Nephron progenitor cell (in vitro differentiated cells): ENCODE data around the gene GABRD.

Experiments
- DNase-seq: peaks from one replicate; pipeline ENCODE4 v3.0.0; 2021
- H3K27ac Mint-ChIP-seq: 2 replicates; pipeline ENCODE4 v1.8.0; 2021; ENCODE audit warnings: mild to moderate bottlenecking, moderate library complexity, mixed read lengths
- H3K27me3 Mint-ChIP-seq: 2 replicates; pipeline ENCODE4 v1.8.0; 2021; ENCODE audit warnings: mild to moderate bottlenecking, low read depth, mixed read lengths; ENCODE audit not compliant: poor library complexity
- H3K36me3 Mint-ChIP-seq: 2 replicates; pipeline ENCODE4 v1.8.0; 2021; ENCODE audit warnings: low read depth, mixed read lengths
- H3K4me1 Mint-ChIP-seq: 2 replicates; pipeline ENCODE4 v1.8.0; 2021; ENCODE audit warnings: mixed read lengths
- H3K4me3 Mint-ChIP-seq: 2 replicates; pipeline ENCODE4 v1.8.0; 2021; ENCODE audit warnings: mild to moderate bottlenecking, moderate library complexity, mixed read lengths
- H3K9me3 Mint-ChIP-seq: 2 replicates; pipeline ENCODE4 v1.8.0; 2021; ENCODE audit warnings: mild to moderate bottlenecking, moderate library complexity, mixed read lengths
- TF ChIP-seq, protein P1 (sequence below): fragments of 200-600 bp; sonication (generic); IDR thresholded peaks from 2 replicates; pipeline ENCODE4 v1.5.0; 2021; ENCODE audit warnings: antibody characterized with exemption

The GABRD gene

DNA sequence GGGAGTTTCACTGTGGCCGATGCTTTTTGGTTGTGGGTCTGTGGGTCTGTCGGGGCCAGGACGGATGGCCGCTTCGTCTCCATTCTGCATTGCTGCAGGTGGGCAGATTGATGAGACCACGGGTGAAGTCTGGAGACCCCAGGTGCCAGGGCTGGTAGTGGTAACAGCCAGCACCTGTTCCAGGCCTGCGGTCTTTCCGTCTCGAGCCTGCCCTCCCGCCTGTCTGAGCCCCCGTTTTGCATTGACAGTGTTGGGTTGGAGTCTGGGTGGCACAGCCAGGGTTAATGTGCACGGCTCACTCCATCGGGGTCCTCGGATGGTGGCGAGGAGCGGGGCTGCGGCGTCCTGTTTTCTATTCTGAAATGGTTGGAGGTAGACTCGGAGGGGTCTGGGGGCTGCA, 55.3 kb downstream of the GABRD start:
- peak overlapping the region; percentile 68 for H3K27ac Mint-ChIP-seq
- peak overlapping the region; percentile 44 for H3K4me3 Mint-ChIP-seq
- H3K36me3 Mint-ChIP-seq: peaks cover 28% of the 10 kb centered on the region
- H3K4me1 Mint-ChIP-seq: peaks cover 47% of the 10 kb centered on the region
- H3K9me3 Mint-ChIP-seq: peaks cover 28% of the 10 kb centered on the region
- no peaks in the 10 kb centered on the region for H3K27me3 Mint-ChIP-seq
- no peak for DNase-seq
- TF ChIP-seq, protein P1, sequence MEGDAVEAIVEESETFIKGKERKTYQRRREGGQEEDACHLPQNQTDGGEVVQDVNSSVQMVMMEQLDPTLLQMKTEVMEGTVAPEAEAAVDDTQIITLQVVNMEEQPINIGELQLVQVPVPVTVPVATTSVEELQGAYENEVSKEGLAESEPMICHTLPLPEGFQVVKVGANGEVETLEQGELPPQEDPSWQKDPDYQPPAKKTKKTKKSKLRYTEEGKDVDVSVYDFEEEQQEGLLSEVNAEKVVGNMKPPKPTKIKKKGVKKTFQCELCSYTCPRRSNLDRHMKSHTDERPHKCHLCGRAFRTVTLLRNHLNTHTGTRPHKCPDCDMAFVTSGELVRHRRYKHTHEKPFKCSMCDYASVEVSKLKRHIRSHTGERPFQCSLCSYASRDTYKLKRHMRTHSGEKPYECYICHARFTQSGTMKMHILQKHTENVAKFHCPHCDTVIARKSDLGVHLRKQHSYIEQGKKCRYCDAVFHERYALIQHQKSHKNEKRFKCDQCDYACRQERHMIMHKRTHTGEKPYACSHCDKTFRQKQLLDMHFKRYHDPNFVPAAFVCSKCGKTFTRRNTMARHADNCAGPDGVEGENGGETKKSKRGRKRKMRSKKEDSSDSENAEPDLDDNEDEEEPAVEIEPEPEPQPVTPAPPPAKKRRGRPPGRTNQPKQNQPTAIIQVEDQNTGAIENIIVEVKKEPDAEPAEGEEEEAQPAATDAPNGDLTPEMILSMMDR: no peak

DNA sequence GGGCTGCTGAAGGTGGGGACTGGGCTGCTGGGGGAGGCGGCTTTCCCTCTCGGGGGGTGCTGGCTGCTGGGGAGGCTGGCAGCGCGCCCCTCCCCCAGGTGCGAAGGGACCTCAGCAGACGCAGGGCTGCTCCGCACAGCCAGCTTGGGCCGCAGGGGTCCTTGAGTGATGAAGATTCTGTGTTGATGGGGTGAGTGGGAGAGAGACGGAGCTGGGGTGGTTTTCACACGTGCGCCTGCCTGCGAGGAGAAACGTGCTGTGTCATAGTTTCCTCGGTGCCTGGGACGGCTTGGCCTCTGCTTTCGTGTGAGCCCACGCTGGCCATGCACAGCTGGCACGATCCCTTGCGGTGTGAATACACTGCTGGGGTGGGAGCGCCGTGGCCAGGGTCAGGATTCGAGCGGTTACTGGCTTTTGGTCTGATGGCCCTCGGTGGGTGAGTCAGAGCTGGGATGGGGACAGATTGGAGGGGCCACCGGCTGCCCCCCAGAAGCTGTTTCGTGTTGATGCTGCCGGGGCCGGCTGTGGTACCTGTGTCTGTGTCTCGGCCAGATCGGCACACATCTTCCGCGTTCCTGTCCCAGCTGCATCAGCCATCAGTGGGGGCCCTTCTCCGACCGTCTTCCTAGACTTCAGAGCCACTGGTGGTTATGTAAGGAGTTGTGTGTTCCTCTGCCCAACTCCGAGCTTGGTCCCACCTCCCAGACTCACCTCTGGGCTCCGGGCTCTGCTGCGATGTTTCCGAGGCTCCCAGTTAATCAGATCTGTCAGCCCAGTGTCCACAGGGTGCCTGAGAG, 56.0 kb downstream of the GABRD start:
- H3K4me1 Mint-ChIP-seq: peaks cover 47% of the 10 kb centered on the region
- H3K27me3 Mint-ChIP-seq: no peaks in the 10 kb centered on the region
- TF ChIP-seq, protein P1: no peak
- no peak for DNase-seq
- peaks cover 35% of the 10 kb centered on the region for H3K9me3 Mint-ChIP-seq
- H3K36me3 Mint-ChIP-seq: peaks cover 36% of the 10 kb centered on the region
- peak overlapping the region; percentile 64 for H3K27ac Mint-ChIP-seq
- H3K4me3 Mint-ChIP-seq: peak overlapping the region; percentile 42

- H3K27me3 Mint-ChIP-seq: peaks cover 4% of the 10 kb centered on the region
- TF ChIP-seq, protein P1: no peak
- peaks cover 43% of the 10 kb centered on the region for H3K4me1 Mint-ChIP-seq
Observed at GRCh38 chr1:2076826-2077225, 57.7 kb downstream of the GABRD start.

GRCh38 chr1:2078170-2078569, 59.0 kb downstream of the GABRD start:
- Mint-ChIP-seq H3K36me3 (peaks cover 52% of the 10 kb centered on the region), H3K4me3 (no peak overlapping the region), H3K27me3 (peaks cover 4% of the 10 kb centered on the region), H3K4me1 (peaks cover 39% of the 10 kb centered on the region), H3K27ac (no peak overlapping the region), H3K9me3 (peaks cover 45% of the 10 kb centered on the region)
- TF ChIP-seq, protein P1: no peak
- no peak for DNase-seq

More at GRCh38 chr1:2076826-2077225, 57.7 kb downstream of the GABRD start:
- Mint-ChIP-seq H3K9me3 (peaks cover 45% of the 10 kb centered on the region), H3K4me3 (no peak overlapping the region), H3K27ac (no peak overlapping the region), H3K36me3 (peaks cover 45% of the 10 kb centered on the region)
- DNase-seq: no peak

GRCh38 chr1:2079396-2080085, 60.4 kb downstream of the GABRD start:
- H3K4me1 Mint-ChIP-seq: peaks cover 32% of the 10 kb centered on the region

More at GRCh38 chr1:2079396-2080085, 60.4 kb downstream of the GABRD start:
- TF ChIP-seq, protein P1: no peak
- H3K9me3 Mint-ChIP-seq: peaks cover 45% of the 10 kb centered on the region
- no peak for DNase-seq
- no peak overlapping the region for H3K4me3 Mint-ChIP-seq
- H3K27ac Mint-ChIP-seq: no peak overlapping the region
- H3K27me3 Mint-ChIP-seq: peaks cover 4% of the 10 kb centered on the region
- H3K36me3 Mint-ChIP-seq: peaks cover 52% of the 10 kb centered on the region
